HTR-8/SVneo (cell line): ENCODE data around the gene QPCT.
"Not testable (repeated sequence)": the region's sequence is repeated elsewhere in the genome, so short reads cannot be mapped to it uniquely, and the experiment has no call there.

Experiments
- DNase-seq: peaks from one replicate; pipeline ENCODE4 v3.0.0; 2011; ENCODE audit warnings: low spot score, mixed read lengths; ENCODE audit not compliant: insufficient read length
- FAIRE-seq: peaks from 2 replicates; lab custom pipeline; 2011; peaks lifted over from hg19 to GRCh38; lab: Jason Lieb, UNC

QPCT gene

DNA sequence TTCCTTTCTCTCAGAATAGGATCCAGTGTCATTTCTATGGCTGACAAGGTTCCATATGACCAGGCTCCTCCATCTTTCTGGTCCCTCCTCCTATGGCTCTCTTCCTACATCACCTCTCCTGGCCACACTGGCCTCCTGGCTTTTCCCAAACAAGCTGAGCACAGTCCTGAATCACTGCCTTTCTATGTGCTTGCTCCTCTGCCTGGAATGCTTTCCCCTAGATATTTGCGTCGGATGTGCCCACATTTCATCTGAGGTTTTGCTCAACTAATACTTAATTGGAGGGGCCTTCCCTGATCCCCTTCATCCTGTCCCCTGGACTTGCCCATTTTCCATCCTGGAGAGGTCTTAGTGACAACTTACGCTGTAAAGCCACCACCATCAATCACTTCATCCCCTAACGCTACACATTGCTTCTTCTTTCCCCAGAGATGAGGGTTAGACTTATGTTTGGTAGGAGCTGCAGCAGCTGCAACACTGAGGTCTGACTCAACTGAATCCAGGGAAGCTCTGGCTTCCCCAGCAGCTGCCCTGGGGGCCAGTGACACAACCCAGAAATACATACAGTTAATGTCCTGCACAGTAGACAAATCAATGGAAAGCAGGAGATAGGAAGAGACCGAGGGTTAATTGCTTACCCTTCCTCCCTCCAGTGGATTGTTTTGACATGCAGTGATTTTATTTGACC lies 42.9 kb downstream of the QPCT start:
- no peak for DNase-seq

DNA sequence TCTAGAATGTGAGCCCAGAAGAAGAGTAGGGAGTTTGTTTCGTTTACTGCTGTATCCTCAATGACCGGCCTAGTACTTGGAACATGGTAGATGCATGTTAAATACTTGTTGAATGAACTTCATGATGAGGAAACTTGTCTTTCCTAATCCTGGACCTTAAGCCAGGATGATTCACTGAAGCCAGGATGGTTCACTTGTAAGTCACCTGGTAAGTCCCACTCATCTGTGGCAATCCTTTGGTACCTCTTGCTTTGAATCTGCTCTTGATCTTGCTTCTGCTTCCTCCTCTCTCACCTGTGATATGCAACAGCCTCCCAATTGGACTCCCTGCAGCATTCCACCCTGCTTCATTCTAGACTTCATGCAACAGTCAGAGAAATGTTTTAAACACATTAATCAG lies 43.6 kb downstream of the QPCT start:
- FAIRE-seq (no peak), DNase-seq (no peak)

More for the DNA sequence above, 42.9 kb downstream of the QPCT start:
- FAIRE-seq, result no peak

DNA sequence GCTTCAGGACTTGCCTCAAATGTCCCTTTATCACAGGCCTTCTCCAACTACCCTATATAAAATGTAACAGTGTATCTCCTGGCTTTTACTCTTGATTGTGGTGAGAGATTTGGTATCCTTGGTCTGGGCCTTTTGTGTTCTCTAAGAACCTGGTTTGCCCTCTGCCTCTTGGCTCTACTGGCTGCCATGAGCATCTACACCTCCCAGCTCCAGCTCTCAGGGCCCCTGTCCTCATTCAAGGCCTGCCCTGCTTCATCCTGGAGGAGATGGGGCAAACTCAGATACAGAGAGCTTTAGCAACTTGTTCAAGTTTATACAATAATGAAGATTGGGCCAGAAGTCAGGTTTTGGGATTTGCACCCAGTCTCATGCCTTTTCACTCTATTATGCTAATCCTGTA lies 45.0 kb downstream of the QPCT start:
- FAIRE-seq, result no peak
- no peak for DNase-seq

DNA sequence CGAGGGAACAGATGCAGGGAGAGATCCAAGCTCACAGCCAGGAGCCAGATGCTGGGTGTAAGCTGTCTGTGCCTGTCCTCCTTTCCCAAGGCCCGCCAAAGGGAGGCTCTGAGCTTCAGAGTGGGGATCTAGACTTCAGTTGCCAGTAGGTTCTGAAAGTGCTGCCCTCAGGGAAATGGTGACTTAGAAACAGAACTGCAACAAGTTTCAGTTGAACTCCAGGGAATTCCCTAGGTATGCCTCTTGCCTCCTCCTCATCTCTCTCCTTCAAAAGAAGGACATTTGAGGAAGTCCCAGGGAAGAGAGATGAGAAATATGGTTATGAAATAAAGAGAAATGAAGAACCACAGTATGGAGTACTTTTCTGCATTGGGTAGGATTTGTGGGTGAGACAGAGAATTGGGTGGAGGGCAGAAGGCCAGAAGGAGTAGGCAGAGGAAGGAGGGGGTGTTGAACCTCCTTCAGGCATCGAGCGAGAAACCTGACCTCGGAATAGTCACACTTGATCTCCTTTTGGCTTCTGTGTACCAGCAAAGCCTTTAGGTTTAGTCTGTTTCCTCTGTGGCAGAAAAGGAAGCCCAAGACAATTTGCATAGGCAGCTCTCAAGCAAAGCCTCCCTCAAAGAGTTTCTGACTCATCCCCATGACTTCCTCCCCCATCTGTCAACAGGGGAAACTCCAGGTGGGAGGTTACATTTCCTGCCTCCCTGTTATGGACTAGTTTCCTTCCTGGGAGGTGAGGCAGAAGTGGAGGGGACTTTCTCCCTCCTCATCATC lies 45.7 kb downstream of the QPCT start:
- peak; percentile 13 for FAIRE-seq
- peak; percentile 88 for DNase-seq

DNA sequence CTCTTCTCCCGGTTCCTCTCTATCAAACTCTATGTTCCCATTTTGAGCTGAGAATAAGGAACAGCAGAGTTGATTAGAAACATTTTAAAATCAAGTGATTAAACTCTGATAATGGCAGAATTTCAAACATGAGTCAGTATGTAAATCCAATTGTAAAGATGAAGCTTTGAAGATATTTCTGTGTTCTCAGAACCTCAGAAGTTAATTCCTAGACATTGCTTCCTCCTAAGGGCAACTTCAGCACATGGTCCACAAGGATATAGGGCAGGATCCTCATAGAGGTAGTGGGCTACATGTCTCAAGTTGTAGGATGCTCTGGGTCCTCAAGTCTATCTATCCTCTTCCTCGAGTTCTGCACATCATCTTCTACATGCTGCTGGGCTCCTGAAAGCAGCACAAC lies 46.3 kb downstream of the QPCT start:
- FAIRE-seq (no peak), DNase-seq (no peak)

DNA sequence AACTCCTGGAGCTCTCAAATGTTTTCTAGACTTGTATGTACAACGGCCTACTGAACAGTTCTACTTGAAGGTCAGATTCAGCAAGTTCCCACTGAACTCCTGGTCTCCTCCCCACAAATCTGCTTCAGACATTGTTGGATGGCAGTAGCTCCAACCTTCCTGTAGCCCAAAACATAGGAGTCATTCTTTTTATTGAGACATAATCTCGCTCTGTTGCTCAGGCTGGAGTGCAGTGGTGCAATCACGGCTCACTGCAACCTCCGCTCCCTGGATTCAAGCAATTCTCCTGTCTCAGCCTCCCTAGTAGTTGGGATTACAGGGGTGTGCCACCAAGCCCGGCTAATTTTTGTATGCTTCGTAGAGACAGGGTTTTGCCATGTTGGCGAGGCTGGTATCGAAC lies 47.3 kb downstream of the QPCT start:
- no peak for DNase-seq
- FAIRE-seq, result no peak

DNA sequence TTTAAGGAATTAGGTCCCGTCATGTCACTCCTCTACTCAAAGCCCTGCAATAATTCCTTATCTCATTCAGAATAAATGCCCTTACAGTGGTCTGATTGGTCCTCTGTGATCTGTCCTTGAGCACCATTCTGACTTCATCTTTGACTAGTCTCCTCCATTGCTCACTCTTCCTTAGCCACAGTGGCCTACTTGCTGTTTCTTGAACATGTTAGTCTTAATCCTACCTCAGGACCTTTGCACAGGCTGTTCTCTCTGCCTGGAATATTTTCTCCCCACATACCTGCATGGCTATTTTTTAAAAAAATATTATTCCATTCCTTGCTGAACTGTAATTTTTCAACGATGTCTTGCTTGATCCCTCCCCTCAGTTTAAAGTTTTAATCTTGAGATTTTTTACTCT lies 48.0 kb downstream of the QPCT start:
- no peak for FAIRE-seq
- DNase-seq, result no peak

DNA sequence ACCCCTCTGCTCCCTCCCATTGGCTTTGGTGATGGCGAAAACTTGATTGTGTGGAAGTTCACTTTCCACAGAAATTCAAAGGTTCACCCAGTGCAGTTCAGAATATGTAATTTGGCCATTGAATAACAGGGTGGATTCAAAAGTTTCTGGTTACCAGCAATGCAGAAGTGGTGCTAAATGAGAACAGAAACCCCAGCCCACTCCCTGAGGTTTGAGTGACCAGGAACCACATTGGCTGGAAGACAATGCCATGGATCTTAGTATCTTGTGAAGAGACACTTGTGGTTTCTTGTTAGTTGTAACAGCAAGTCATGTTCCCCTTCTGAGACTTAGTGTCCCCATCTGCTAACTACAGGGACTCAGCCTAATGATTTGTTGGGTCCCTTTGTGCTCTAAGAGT lies 49.8 kb downstream of the QPCT start:
- DNase-seq (no peak), FAIRE-seq (no peak)

DNA sequence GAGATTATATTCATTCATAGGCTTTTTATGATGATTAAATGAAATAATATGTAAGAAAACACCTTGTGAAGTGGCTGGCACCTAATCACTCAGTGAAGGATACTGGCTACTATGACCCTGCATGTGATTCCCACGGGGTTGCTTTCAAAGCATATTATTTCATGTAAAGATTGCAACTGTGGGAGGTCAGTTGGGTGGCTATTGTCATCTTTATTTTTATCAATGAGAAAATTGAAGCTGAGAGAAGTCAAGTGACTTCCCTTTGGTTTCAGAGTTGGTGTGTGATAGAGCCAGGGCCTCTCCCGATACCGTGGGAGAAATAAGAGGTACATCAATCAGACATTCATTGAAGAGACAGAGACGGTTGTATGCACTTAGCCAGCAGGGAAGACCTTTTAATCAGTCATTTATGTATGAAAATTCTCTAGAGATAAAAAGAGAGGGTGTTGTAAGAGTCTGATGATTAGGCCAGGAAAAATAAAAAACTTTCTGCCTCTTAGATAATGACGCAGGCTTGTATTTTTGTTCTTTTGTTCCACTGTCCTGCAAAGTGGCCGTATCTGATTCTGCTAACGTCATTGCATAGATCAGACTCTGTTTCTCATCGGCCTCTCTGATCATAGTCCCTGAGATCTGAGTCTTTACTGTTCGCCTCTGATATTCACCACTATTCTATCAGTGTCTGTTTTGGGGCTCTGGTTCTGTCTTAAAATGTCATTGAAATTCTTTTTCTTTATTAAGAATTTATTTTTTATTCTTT lies 50.5 kb downstream of the QPCT start:
- FAIRE-seq (no peak), DNase-seq (no peak)

DNA sequence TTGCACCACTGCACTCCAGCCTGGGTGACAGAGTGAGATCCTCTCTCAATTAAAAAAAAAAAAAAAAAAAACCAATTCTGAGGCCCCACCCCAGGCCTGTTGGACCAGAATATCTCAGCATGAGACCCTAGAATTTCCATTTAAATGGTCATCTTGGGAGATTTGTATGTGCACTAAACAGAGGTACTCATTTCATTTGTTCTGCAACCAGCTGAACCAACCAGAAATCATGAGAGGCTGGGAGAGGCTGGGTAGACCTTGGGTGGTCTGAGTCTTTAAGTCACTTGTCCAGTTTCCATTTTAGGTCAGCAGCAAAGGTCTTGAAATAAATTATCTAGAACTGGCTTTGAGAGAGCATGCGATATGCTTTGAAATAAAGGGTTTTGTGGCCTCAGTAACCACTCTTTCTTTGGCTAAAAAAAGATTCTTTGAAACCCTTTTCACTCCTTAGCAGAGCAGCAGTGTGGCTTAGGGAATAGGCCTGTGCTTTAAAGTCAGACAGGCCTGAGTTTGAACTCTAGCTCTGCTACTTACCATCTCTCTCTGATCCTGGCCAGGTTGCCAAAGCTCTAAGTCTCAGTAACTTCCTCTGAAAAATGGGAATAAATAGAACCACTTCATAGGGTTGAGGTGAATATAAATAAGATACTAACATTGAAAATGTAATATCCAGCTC lies 52.6 kb downstream of the QPCT start:
- no peak for FAIRE-seq

DNA sequence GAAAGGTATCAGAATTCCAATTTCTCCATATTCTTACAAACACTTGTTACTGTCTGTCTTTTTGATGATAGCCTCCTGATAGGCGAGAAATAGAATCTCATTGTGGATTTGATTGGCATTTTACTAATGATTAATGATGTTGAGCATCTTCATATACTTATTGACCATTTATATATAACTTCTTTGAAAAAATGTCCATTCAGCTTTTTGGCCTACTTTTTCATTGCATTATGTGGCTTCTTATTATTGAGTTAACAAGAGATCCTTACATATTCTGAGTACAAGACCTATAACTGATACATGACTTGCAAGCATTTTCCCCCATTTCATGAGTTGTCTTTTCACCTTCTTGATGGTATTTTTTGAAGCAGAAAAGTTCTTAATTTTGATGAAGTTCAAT lies 54.6 kb downstream of the QPCT start:
- FAIRE-seq, result no peak
- DNase-seq, result no peak

More for the DNA sequence above, 52.6 kb downstream of the QPCT start:
- DNase-seq, result no peak

DNA sequence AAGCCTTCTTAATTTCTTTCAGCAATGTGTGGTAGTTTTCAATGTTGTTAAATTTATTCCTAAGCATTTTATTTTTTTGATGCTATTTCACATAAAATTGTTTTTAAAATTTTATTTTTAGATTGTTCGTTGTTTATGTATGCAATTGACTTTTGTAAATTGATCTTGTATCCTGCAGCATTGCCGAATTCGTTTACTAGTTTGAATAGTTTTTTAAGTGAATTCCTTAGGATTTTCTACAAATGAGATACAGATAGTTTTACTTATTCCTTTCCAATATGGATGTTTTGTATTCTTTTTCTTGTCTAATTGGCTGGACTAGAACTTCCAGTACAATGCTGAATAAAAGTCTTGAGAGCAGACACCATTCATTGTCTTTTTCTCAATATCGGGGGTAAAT lies 55.6 kb downstream of the QPCT start:
- no peak for DNase-seq

DNA sequence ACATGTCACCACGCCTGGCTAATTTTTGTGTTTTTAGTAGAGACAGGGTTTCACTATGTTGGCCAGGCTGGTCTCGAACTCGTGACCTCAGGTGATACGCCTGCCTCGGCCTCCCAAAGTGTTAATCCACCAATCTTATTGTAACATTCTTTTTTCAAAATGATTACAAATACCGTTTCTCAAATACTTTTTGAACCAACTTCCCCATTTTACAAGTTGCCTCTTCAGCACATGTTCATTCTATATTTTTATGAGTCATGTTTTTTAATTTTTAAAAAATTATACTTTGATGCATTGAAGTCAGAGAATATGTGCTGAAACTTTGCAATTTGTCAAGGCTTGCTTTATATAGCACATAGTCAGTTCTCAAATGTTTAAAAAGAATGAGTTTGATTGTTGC lies 58.2 kb downstream of the QPCT start:
- FAIRE-seq (no peak), DNase-seq (no peak)

More for the DNA sequence above, 55.6 kb downstream of the QPCT start:
- no peak for FAIRE-seq

DNA sequence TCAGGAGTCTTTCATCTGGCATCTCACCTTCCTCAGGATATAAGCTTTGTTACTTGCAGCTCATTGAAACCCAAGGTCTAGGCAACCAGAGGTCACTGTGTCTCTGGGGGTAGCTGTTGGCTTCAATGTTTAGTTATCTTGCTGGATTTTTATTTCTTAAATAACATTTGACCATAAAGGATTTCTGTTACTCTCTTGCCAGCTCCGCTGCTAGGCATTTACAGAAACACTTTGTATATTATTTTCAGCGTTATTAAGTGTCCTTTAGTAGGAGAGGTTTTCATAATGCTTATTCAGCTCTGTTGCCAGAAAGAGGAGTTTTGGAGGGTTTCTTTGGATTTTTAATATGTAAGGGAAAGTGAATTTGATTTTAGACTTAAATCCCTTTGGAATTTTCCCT lies 61.4 kb downstream of the QPCT start:
- no peak for FAIRE-seq

DNA sequence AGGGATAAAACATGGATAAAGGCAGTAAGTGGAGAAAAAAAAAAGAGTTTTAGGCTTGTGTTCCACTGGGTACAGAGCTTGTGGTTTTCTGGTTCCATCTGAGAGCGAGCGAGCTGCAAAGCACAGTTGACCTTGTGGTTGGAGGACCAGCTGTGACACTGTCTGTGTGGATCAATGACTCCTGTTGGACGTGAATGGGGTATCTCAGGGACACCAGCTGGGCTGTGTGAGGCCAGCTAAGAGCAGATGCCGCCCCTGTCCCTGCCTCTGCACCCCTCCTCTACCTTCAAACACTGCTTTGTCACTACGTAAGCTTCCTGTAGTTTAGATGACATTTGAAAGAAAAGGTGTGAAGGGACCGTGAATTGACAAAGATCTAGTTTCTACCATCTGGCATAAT lies 67.8 kb downstream of the QPCT start:
- DNase-seq (no peak), FAIRE-seq (no peak)

More for the DNA sequence above, 61.4 kb downstream of the QPCT start:
- no peak for DNase-seq

DNA sequence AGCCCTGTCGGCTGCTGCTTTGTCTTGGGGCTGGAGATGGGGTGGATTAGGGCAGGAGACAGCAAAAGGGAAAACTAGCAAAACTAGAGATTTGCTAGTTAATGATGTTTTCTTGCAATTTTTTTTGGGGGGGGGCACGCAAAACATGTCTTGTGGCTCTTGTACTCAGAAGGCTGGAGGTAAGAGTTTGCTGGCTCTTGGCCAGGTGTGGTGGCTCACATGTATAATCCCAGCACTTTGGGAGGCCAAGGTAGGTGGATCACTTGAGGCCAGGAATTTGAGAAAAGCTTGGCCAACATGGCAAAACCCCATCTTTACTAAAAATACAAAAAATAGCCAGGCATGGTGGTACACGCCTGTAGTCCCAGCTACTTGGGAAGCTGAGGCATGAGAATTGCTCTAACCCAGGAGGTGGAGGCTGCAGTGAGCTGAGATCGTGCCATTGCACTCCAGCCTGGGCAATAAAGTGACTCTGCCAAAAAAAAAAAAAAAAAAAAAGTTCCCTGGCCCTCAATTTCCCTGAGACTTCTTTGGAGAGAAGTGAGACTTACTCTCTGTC lies 69.6 kb downstream of the QPCT start:
- not testable (repeated sequence) for FAIRE-seq, DNase-seq

DNA sequence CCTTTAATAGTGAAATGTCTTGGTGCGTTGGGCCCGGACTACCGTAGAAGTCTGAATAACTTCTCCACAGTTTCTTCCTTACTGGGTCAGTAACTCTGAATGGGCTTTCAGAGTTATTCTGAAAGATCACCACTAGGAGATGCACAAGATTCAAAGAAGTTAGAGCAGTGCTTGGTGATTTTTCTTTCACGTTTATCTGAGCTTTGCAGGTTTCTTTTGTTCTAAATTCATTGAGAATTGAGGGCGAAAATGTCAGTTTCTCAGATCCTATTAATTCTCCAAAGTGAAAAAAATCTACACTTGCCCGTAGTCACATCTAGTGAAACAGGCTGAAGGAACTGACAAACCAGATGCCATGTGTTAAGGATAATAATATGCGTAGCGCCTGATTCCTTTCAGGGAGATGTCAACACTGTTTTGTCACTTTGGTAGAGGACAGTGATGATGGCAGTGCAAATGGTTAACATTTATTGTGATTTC lies 70.1 kb downstream of the QPCT start:
- DNase-seq, result peak; percentile 75

DNA sequence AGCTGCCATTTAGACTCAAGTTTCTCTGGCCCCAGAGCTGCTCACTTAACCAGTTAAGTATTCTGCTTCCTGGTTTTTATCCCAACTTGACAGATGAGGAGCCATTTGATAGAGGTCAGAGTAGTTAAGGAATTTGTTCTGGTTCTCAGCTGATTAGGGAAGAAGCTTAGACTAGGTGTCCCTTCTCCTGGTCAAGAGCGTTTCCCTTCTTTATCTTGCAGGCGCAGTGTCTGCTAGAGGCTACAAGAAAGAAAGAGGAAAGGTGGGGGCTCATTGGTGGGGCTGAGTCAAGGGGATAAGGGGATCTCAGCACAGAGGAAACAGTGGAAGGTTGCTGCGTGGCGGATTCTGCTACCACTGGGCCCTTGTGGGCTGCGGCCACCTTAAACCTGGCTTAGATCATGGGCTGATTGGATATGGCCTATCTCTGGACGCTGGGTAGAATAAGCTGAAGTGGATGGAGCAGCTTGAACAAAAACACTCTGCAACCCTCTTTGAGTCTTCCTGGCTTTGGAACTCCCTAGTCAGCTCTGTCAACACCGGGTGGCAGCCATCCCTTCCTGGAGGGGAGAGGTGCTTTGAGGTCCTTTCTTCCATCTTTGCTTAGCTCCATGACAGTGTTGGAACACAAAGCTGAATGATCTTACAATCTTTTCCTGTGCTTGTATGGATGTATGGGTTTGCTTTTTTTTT lies 70.8 kb downstream of the QPCT start:
- FAIRE-seq (no peak), DNase-seq (peak; percentile 56)

More for the DNA sequence above, 70.1 kb downstream of the QPCT start:
- FAIRE-seq, result no peak

DNA sequence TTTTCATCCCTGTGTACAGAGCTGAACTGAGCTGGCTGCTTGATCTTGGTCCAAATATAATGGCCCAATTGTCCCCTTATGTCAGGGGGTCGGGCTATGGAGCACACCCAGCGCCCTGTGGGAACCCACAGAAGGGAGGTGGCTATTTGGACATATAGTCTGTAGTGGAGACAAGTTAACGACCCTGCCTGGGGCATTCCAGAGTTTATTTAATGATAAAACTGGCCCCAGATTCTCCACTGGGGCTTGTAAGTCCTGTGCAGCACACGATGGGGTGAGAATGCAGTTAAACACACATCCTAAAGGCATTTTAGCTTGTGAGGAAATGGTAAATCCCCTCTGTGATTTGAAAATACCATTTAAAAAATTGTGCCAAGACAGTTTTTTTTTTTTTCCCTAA lies 72.9 kb downstream of the QPCT start:
- no peak for DNase-seq

More for the DNA sequence above, 72.9 kb downstream of the QPCT start:
- FAIRE-seq, result no peak
